HG03103 (cell line): ENCODE data around the gene RASSF4.
A peak's percentile ranks its signal among the peaks of the same experiment; 100 is the strongest.

Source experiments
- ATAC-seq: cut with Tn5 transposase; IDR thresholded peaks from one replicate; pipeline ENCODE4 v1.9.1; 2021; ENCODE audit warnings: low read depth; ENCODE audit not compliant: unreplicated experiment

The RASSF4 gene

GRCh38 chr10:44927352-44927751, 32.2 kb upstream of the RASSF4 start:
- ATAC-seq, result no peak

- ATAC-seq, result no peak
Observed at GRCh38 chr10:44928462-44928861, 31.1 kb upstream of the RASSF4 start.

GRCh38 chr10:44929356-44930255, 30.0 kb upstream of the RASSF4 start:
- no peak for ATAC-seq

- ATAC-seq, result no peak
Observed at GRCh38 chr10:44930904-44931620, 28.5 kb upstream of the RASSF4 start.

- ATAC-seq, result no peak
Observed at GRCh38 chr10:44931621-44932516, 27.7 kb upstream of the RASSF4 start.

GRCh38 chr10:44932517-44933450, 26.8 kb upstream of the RASSF4 start:
- ATAC-seq, result peak; percentile 96

GRCh38 chr10:44933451-44934321, 25.9 kb upstream of the RASSF4 start:
- ATAC-seq, result no peak

GRCh38 chr10:44934416-44935200, 25.0 kb upstream of the RASSF4 start:
- ATAC-seq, result no peak

- ATAC-seq, result no peak
Observed at GRCh38 chr10:44935201-44935965, 24.2 kb upstream of the RASSF4 start.

GRCh38 chr10:44935966-44936295, 23.7 kb upstream of the RASSF4 start:
- ATAC-seq, result no peak

GRCh38 chr10:44936314-44936975, 23.2 kb upstream of the RASSF4 start:
- no peak for ATAC-seq

- no peak for ATAC-seq
Observed at GRCh38 chr10:44937196-44938005, 22.2 kb upstream of the RASSF4 start.

GRCh38 chr10:44938956-44939355, 20.6 kb upstream of the RASSF4 start:
- ATAC-seq, result no peak

- ATAC-seq, result no peak
Observed at GRCh38 chr10:44939691-44940401, 19.8 kb upstream of the RASSF4 start.

GRCh38 chr10:44944354-44944753, 15.2 kb upstream of the RASSF4 start:
- ATAC-seq, result no peak
